NB4 (cell line): ENCODE data around the gene PLXNA2.
A peak's percentile ranks its signal among the peaks of the same experiment; 100 is the strongest.

Source experiments
- POLR2A ChIP-seq: IDR thresholded peaks from 2 replicates; pipeline ENCODE4 v1.6.1; 2011; ENCODE audit warnings: mild to moderate bottlenecking; ENCODE audit not compliant: insufficient read length; ENCODE audit errors: extremely low read depth
- TF ChIP-seq, protein P1 (sequence below): IDR thresholded peaks from one replicate; pipeline ENCODE4 v1.5.1; 2012; ENCODE audit warnings: low read depth, low read length

DNA sequence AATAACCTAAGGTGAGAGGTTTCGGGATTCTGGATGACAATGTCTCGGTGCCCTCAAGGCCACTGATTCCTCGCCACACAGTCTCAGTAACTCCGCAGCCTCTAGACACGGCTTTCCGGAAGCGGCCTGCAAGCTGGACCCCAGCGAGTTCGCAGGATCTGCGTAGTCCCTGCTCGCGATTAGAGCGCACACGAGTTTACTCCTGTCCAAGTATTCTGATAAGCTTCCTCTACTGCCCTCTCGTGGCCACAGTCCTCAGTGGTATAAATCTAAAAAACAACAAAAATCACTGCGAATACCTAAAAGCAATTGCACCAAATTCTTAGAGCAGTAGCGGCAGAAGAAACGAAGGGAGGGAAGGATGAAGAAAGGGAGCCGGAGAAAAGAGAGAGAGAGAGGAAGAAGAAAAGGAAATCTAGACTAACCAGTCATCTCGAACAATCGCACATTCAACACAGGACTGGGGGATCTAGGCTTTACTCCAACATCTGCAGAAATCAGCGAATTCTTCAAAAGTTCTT, 1.1 kb upstream of the PLXNA2 start:
- TF ChIP-seq, protein P1, sequence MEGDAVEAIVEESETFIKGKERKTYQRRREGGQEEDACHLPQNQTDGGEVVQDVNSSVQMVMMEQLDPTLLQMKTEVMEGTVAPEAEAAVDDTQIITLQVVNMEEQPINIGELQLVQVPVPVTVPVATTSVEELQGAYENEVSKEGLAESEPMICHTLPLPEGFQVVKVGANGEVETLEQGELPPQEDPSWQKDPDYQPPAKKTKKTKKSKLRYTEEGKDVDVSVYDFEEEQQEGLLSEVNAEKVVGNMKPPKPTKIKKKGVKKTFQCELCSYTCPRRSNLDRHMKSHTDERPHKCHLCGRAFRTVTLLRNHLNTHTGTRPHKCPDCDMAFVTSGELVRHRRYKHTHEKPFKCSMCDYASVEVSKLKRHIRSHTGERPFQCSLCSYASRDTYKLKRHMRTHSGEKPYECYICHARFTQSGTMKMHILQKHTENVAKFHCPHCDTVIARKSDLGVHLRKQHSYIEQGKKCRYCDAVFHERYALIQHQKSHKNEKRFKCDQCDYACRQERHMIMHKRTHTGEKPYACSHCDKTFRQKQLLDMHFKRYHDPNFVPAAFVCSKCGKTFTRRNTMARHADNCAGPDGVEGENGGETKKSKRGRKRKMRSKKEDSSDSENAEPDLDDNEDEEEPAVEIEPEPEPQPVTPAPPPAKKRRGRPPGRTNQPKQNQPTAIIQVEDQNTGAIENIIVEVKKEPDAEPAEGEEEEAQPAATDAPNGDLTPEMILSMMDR: peak; percentile 73
- TF ChIP-seq POLR2A: no peak
